ENCODE results near the gene DBNDD1. TPM values are rescaled to one million over a fixed set of nuclear protein-coding genes. Genes with fewer than 3 reads are reported as not detected.

The DBNDD1 gene
- polyA plus RNA-seq, 1 of the 3 experiments (the other 2 are of a cell fraction): 27.9 TPM

GRCh38 chr16:90023078-90023447 is 3.8 kb upstream of the DBNDD1 start:
- peak overlapping the region; percentile 43; the same call in 1 of the 2 replicates for H2AFZ ChIP-seq (ENCODE audit: low read depth)
- no peaks in the 10 kb centered on the region for H3K36me3 ChIP-seq (replicated peaks in 1 of 2; ENCODE audit: control insufficient read depth in 1 of 2, insufficient read depth in 2 of 2, low read length in 1 of 2)
- peaks cover 27% of the 10 kb centered on the region for H3K79me2 ChIP-seq (ENCODE audit: insufficient read depth)
- WGBS (ENCODE audit: low lambda C conversion rate): no CpG with 5 or more reads among the region's 7 CpGs
- peak overlapping the region; percentile 83 for H3K9ac ChIP-seq
- H3K27me3 ChIP-seq (ENCODE audit: insufficient read depth): no peaks in the 10 kb centered on the region
- peak overlapping the region; percentile 95 for H3K4me2 ChIP-seq
- ChIA-PET POLR2A (interaction anchor here (1.3 kb wide), 1 partner anchor 24 kb away, joined by 4 read pairs; no protein-coding TSS in a partner anchor), CTCF (interaction anchor here (1.1 kb wide), 2 partner anchors 8 to 99 kb away, joined by 4 to 5 read pairs; no protein-coding TSS in a partner anchor)
- peak overlapping the region; percentile 47 to 74; a peak in 2 of 4 replicates for H3K27ac ChIP-seq (ENCODE audit: low read depth in 2 of 2, low read length in 1 of 2)
- H3K9me2 ChIP-seq: no peaks in the 10 kb centered on the region
- DNase-seq: no peak
- no peaks in the 10 kb centered on the region for H3K9me3 ChIP-seq
- H3K4me1 ChIP-seq (ENCODE audit: control insufficient read depth in 1 of 2, insufficient read depth in 2 of 2, low read depth in 1 of 2, low read length in 1 of 2): peaks cover 20 to 34% of the 10 kb centered on the region in 2 experiments
- no peak for TF ChIP-seq RCOR1 (IDR thresholded peaks at IDR 0.05; ENCODE audit: low read length)
- peaks cover 19% of the 10 kb centered on the region for H3F3A ChIP-seq (replicated peaks; ENCODE audit: insufficient read depth)
- H4K20me1 ChIP-seq (ENCODE audit: insufficient read depth): no peaks in the 10 kb centered on the region
- peak overlapping the region; percentile 71 to 82 for H3K4me3 ChIP-seq (ENCODE audit: low read depth in 2 of 2, low read length in 1 of 2)

GRCh38 chr16:90022209-90023077 is 3.2 kb upstream of the DBNDD1 start:
- Histone ChIP-seq H3K27ac (ENCODE audit: low read depth in 2 of 2, low read length in 1 of 2) (peak overlapping the region; percentile 47 to 80), H3K79me2 (ENCODE audit: insufficient read depth) (peaks cover 27% of the 10 kb centered on the region), H2AFZ (ENCODE audit: low read depth) (peak overlapping the region; percentile 80), H4K20me1 (ENCODE audit: insufficient read depth) (no peaks in the 10 kb centered on the region), H3K36me3 (replicated peaks in 1 of 2; ENCODE audit: control insufficient read depth in 1 of 2, insufficient read depth in 2 of 2, low read length in 1 of 2) (no peaks in the 10 kb centered on the region), H3K9ac (peak overlapping the region; percentile 83), H3K4me2 (peak overlapping the region; percentile 95), H3K27me3 (ENCODE audit: insufficient read depth) (no peaks in the 10 kb centered on the region), H3K9me3 (no peaks in the 10 kb centered on the region), H3F3A (replicated peaks; ENCODE audit: insufficient read depth) (peaks cover 23% of the 10 kb centered on the region), H3K4me1 (ENCODE audit: control insufficient read depth in 1 of 2, insufficient read depth in 2 of 2, low read depth in 1 of 2, low read length in 1 of 2) (peaks cover 20 to 39% of the 10 kb centered on the region in 2 experiments), H3K4me3 (ENCODE audit: low read depth in 2 of 2, low read length in 1 of 2) (peak overlapping the region; percentile 71 to 82), H3K9me2 (no peaks in the 10 kb centered on the region)
- ChIA-PET CTCF (interaction anchor here (0.6 to 1.1 kb wide), 3 partner anchors 9 to 99 kb away, joined by 3 to 5 read pairs (median 4); no protein-coding TSS in a partner anchor), POLR2A (interaction anchor here (1.3 to 1.6 kb wide), 2 partner anchors 9 to 24 kb away, joined by 4 read pairs; no protein-coding TSS in a partner anchor)
- 17% methylated on average over 19 of the region's 57 CpGs for WGBS (ENCODE audit: low lambda C conversion rate)
- peak; percentile 96 for DNase-seq
- TF ChIP-seq ELF1 (IDR thresholded peaks at IDR 0.05) (peak; percentile 57; the same call in 1 of the 2 replicates), USF1 (IDR thresholded peaks at IDR 0.05; ENCODE audit: borderline replicate concordance, low read depth) (no peak), JUND (IDR thresholded peaks at IDR 0.05) (no peak), MEF2A (IDR thresholded peaks at IDR 0.05; ENCODE audit: borderline replicate concordance, low read depth) (no peak), RAD21 (IDR thresholded peaks at IDR 0.05; ENCODE audit: low read length) (no peak), EZH2phosphoT487 (IDR thresholded peaks at IDR 0.05; ENCODE audit: borderline replicate concordance, low read depth) (no peak), EP300 (IDR thresholded peaks at IDR 0.05; ENCODE audit: borderline replicate concordance in 1 of 2, low read depth in 1 of 2, low read length in 1 of 2) (no peak), CHD2 (IDR thresholded peaks at IDR 0.05; ENCODE audit: low read length, partially characterized antibody) (peak; percentile 100), YY1 (IDR thresholded peaks at IDR 0.05; ENCODE audit: low read depth) (0 out of 2 replicates have a peak, but pooled peaks have one; percentile 31), RCOR1 (IDR thresholded peaks at IDR 0.05; ENCODE audit: low read length) (no peak), SMC3 (IDR thresholded peaks at IDR 0.05; ENCODE audit: low read depth, low read length) (no peak), NRF1 (IDR thresholded peaks at IDR 0.05; ENCODE audit: low read depth, low read length) (no peak), RXRA (IDR thresholded peaks at IDR 0.05; ENCODE audit: borderline replicate concordance, low read depth) (no peak), GATA2 (CRISPR knock-in tag; IDR thresholded peaks at IDR 0.05) (peak; percentile 80), TEAD4 (IDR thresholded peaks at IDR 0.05; ENCODE audit: borderline replicate concordance, insufficient read depth) (no peak), PBX3 (IDR thresholded peaks at IDR 0.05) (no peak), GABPA (IDR thresholded peaks at IDR 0.05; ENCODE audit: low read depth) (peak; percentile 62), SIN3A (IDR thresholded peaks at IDR 0.05; ENCODE audit: borderline replicate concordance, low read depth, low read length) (peak; percentile 99), REST (IDR thresholded peaks at IDR 0.05; ENCODE audit: low read depth, low read length) (0 out of 2 replicates have a peak, but pooled peaks have one; percentile 5), RFX5 (IDR thresholded peaks at IDR 0.05; ENCODE audit: low read length) (no peak), MAX (IDR thresholded peaks at IDR 0.05; ENCODE audit: low read depth) (peak; percentile 89)

Measured in SK-N-SH (cell line).